Activated T-helper 1 cell treated with anti-CD3 and anti-CD28 coated beads, Interleukin-2, amount 50 U/mL, for 16 hours (primary cell): ENCODE results near the gene C1orf198.

ENCODE experiments used
- DNase-seq, 2 donors: peaks; one replicate each; pipeline ENCODE4 v3.0.0-alpha.2; 2020; ENCODE audit warnings: low read depth in 1 of 2, low spot score in 1 of 2

C1orf198 gene

GRCh38 chr1:230867903-230868735 lies at the start of gene C1orf198:
Gene C1orf198, minus strand, starts transcription at chr1:230868521. Its CDS starts 9 bp downstream, at chr1:230868512.
- peak; percentile 62 to 69 for DNase-seq

- DNase-seq = peak; percentile 44 to 46
These were observed 49.2 kb upstream of the C1orf198 start for GRCh38 chr1:230917284-230918135.

- DNase-seq = no peak
These were observed 48.4 kb upstream of the C1orf198 start for GRCh38 chr1:230916587-230917283.

GRCh38 chr1:230915078-230915477 lies 46.8 kb upstream of the C1orf198 start:
- no peak for DNase-seq

- no peak for DNase-seq
These were observed 45.2 kb upstream of the C1orf198 start for GRCh38 chr1:230913496-230913895.

- no peak for DNase-seq
These were observed 42.4 kb upstream of the C1orf198 start for GRCh38 chr1:230910755-230911117.

- no peak for DNase-seq
These were observed 41.8 kb upstream of the C1orf198 start for GRCh38 chr1:230909974-230910754.

- DNase-seq = no peak
These were observed 39.3 kb upstream of the C1orf198 start for GRCh38 chr1:230907472-230908205.

- no peak for DNase-seq
These were observed 37.9 kb upstream of the C1orf198 start for GRCh38 chr1:230906226-230906625.

GRCh38 chr1:230905733-230906132 lies 37.4 kb upstream of the C1orf198 start:
- DNase-seq = no peak

- DNase-seq = no peak
These were observed 34.1 kb upstream of the C1orf198 start for GRCh38 chr1:230902349-230902923.

GRCh38 chr1:230901671-230902070 lies 33.4 kb upstream of the C1orf198 start:
- DNase-seq = no peak

- DNase-seq = no peak
These were observed 32.7 kb upstream of the C1orf198 start for GRCh38 chr1:230900984-230901383.

- no peak for DNase-seq
These were observed 31.5 kb upstream of the C1orf198 start for GRCh38 chr1:230899841-230900251.

GRCh38 chr1:230898748-230899147 lies 30.4 kb upstream of the C1orf198 start:
- DNase-seq = no peak

- DNase-seq = no peak
These were observed 29.8 kb upstream of the C1orf198 start for GRCh38 chr1:230898144-230898543.

GRCh38 chr1:230896779-230897178 lies 28.5 kb upstream of the C1orf198 start:
- DNase-seq = no peak

GRCh38 chr1:230895452-230895851 lies 27.1 kb upstream of the C1orf198 start:
- DNase-seq = no peak

- no peak for DNase-seq
These were observed 26.3 kb upstream of the C1orf198 start for GRCh38 chr1:230894664-230895063.

GRCh38 chr1:230894032-230894431 lies 25.7 kb upstream of the C1orf198 start:
- DNase-seq = no peak
